ENCODE data around the gene MEF2A.
"Not testable (repeated sequence)": the region's sequence is repeated elsewhere in the genome, so short reads cannot be mapped to it uniquely, and the experiment has no call there.

Gene MEF2A

DNA sequence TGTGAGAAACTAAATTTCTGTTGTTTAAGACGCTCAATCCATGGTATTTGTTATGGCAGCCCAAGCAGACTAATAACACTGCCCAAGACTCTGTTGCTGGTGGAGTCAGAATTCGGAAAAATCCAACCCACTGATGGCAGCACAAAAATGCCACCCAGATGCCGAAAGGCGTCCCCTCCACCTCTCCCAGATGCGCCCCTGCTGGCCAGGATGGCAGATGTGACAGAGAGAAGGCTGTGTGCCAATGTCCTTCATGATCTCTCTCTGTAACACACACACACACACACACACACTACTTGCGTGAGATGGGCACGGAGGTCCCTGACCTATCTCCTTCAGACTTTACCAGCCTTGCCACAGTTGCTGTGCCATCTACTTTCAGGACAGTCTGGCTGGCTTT is 178.4 kb downstream of the MEF2A start:
- no peaks in the 10 kb centered on the region for H3K4me1 ChIP-seq (ENCODE audit: low read length)
- H3K9ac ChIP-seq (ENCODE audit: low read length) = no peak overlapping the region
- DNase-seq = no peak
- H4K20me1 ChIP-seq (ENCODE audit: insufficient read depth, low read length) = no peaks in the 10 kb centered on the region
- H3K9me2 ChIP-seq (replicated peaks; ENCODE audit: insufficient read depth, low read length) = no peaks in the 10 kb centered on the region
- H3K27me3 ChIP-seq (replicated peaks; ENCODE audit: insufficient read depth, low read length) = no peaks in the 10 kb centered on the region
- H3K79me2 ChIP-seq (ENCODE audit: low read length) = no peaks in the 10 kb centered on the region
- H3K27ac ChIP-seq (ENCODE audit: low read length) = no peak overlapping the region
- H2AFZ ChIP-seq (ENCODE audit: low read length) = no peak overlapping the region
- TF ChIP-seq EZH2 (optimal IDR thresholded peaks at IDR 0.05; ENCODE audit: low read depth, low read length) (no peak), EZH2phosphoT487 (IDR thresholded peaks at IDR 0.05; ENCODE audit: low read length) (no peak)
- TF ChIP-seq, protein P1, sequence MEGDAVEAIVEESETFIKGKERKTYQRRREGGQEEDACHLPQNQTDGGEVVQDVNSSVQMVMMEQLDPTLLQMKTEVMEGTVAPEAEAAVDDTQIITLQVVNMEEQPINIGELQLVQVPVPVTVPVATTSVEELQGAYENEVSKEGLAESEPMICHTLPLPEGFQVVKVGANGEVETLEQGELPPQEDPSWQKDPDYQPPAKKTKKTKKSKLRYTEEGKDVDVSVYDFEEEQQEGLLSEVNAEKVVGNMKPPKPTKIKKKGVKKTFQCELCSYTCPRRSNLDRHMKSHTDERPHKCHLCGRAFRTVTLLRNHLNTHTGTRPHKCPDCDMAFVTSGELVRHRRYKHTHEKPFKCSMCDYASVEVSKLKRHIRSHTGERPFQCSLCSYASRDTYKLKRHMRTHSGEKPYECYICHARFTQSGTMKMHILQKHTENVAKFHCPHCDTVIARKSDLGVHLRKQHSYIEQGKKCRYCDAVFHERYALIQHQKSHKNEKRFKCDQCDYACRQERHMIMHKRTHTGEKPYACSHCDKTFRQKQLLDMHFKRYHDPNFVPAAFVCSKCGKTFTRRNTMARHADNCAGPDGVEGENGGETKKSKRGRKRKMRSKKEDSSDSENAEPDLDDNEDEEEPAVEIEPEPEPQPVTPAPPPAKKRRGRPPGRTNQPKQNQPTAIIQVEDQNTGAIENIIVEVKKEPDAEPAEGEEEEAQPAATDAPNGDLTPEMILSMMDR (IDR thresholded peaks at IDR 0.05; ENCODE audit: low read length) = no peak; the same call in 1 of the 2 replicates
- no peaks in the 10 kb centered on the region for H3K9me3 ChIP-seq (replicated peaks; ENCODE audit: insufficient read depth, low read length)
- no peaks in the 10 kb centered on the region for H3F3A ChIP-seq (ENCODE audit: insufficient read depth, low read length)
- no peak overlapping the region for H3K4me3 ChIP-seq (ENCODE audit: low read length)
- H3K4me2 ChIP-seq (ENCODE audit: low read depth, low read length) = no peak overlapping the region
- no peaks in the 10 kb centered on the region for H3K36me3 ChIP-seq (replicated peaks; ENCODE audit: insufficient read depth, low read length)

- DNase-seq = no peak
- no peaks in the 10 kb centered on the region for H3F3A ChIP-seq (ENCODE audit: insufficient read depth, low read length)
- H3K9me3 ChIP-seq (replicated peaks; ENCODE audit: insufficient read depth, low read length) = no peaks in the 10 kb centered on the region
- H3K4me2 ChIP-seq (ENCODE audit: low read depth, low read length) = no peak overlapping the region
- no peak overlapping the region for H3K27ac ChIP-seq (ENCODE audit: low read length)
- no peaks in the 10 kb centered on the region for H3K4me1 ChIP-seq (ENCODE audit: low read length)
- no peak overlapping the region for H3K9ac ChIP-seq (ENCODE audit: low read length)
- no peaks in the 10 kb centered on the region for H3K9me2 ChIP-seq (replicated peaks; ENCODE audit: insufficient read depth, low read length)
- TF ChIP-seq EZH2phosphoT487 (IDR thresholded peaks at IDR 0.05; ENCODE audit: low read length) = no peak
- TF ChIP-seq, protein P1 (IDR thresholded peaks at IDR 0.05; ENCODE audit: low read length) = no peak
- no peak for TF ChIP-seq EZH2 (optimal IDR thresholded peaks at IDR 0.05; ENCODE audit: low read depth, low read length)
- no peaks in the 10 kb centered on the region for H3K27me3 ChIP-seq (replicated peaks; ENCODE audit: insufficient read depth, low read length)
- no peaks in the 10 kb centered on the region for H3K79me2 ChIP-seq (ENCODE audit: low read length)
- H3K4me3 ChIP-seq (ENCODE audit: low read length) = no peak overlapping the region
- H3K36me3 ChIP-seq (replicated peaks; ENCODE audit: insufficient read depth, low read length) = no peaks in the 10 kb centered on the region
- no peak overlapping the region for H2AFZ ChIP-seq (ENCODE audit: low read length)
- H4K20me1 ChIP-seq (ENCODE audit: insufficient read depth, low read length) = no peaks in the 10 kb centered on the region
Observed at GRCh38 chr15:99745370-99746086, 179.7 kb downstream of the MEF2A start.

DNA sequence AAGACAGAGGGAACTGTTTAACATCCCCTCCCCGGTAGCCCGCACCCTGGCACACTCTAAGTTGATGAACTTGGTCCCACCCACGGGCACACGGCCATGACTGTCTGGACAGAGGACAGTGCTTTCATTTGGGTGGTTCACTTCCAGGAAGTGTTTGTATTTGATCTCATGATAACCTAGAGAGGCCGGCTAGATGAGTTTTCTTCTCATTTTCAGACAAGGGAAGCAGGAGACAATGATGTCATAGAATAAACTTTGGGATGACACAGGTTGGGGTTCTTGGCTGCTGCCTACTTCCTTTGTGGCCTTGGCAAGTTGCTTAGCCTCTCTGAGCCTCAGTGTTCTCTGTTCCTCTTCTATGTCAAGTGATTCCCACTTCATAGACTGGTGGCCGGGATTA is 183.6 kb downstream of the MEF2A start:
- Histone ChIP-seq H3K79me2 (ENCODE audit: low read length) (no peaks in the 10 kb centered on the region), H4K20me1 (ENCODE audit: insufficient read depth, low read length) (no peaks in the 10 kb centered on the region), H3K36me3 (replicated peaks; ENCODE audit: insufficient read depth, low read length) (no peaks in the 10 kb centered on the region), H3F3A (ENCODE audit: insufficient read depth, low read length) (no peaks in the 10 kb centered on the region), H3K4me2 (ENCODE audit: low read depth, low read length) (no peak overlapping the region), H3K9ac (ENCODE audit: low read length) (no peak overlapping the region), H3K9me2 (replicated peaks; ENCODE audit: insufficient read depth, low read length) (no peaks in the 10 kb centered on the region), H3K27me3 (replicated peaks; ENCODE audit: insufficient read depth, low read length) (no peaks in the 10 kb centered on the region), H3K9me3 (replicated peaks; ENCODE audit: insufficient read depth, low read length) (no peaks in the 10 kb centered on the region), H3K4me1 (ENCODE audit: low read length) (no peaks in the 10 kb centered on the region), H2AFZ (ENCODE audit: low read length) (no peak overlapping the region), H3K4me3 (ENCODE audit: low read length) (no peak overlapping the region), H3K27ac (ENCODE audit: low read length) (no peak overlapping the region)
- DNase-seq = no peak
- TF ChIP-seq, protein P1 (IDR thresholded peaks at IDR 0.05; ENCODE audit: low read length) = no peak
- TF ChIP-seq EZH2phosphoT487 (IDR thresholded peaks at IDR 0.05; ENCODE audit: low read length) (no peak), EZH2 (optimal IDR thresholded peaks at IDR 0.05; ENCODE audit: low read depth, low read length) (no peak)

- not testable (repeated sequence) for H4K20me1 ChIP-seq (ENCODE audit: insufficient read depth, low read length); H3K27me3 ChIP-seq (replicated peaks; ENCODE audit: insufficient read depth, low read length); H3K4me2 ChIP-seq (ENCODE audit: low read depth, low read length)
Observed at GRCh38 chr15:99750326-99750725, 184.5 kb downstream of the MEF2A start.

More at GRCh38 chr15:99750326-99750725, 184.5 kb downstream of the MEF2A start:
- not testable (repeated sequence) for H3K4me3 ChIP-seq (ENCODE audit: low read length); H2AFZ ChIP-seq (ENCODE audit: low read length); H3K36me3 ChIP-seq (replicated peaks; ENCODE audit: insufficient read depth, low read length); H3F3A ChIP-seq (ENCODE audit: insufficient read depth, low read length); H3K4me1 ChIP-seq (ENCODE audit: low read length); DNase-seq; H3K9ac ChIP-seq (ENCODE audit: low read length); H3K27ac ChIP-seq (ENCODE audit: low read length); H3K9me2 ChIP-seq (replicated peaks; ENCODE audit: insufficient read depth, low read length); H3K79me2 ChIP-seq (ENCODE audit: low read length); H3K9me3 ChIP-seq (replicated peaks; ENCODE audit: insufficient read depth, low read length)
